Measurements from ENCODE around the gene MED27.

The MED27 gene

DNA sequence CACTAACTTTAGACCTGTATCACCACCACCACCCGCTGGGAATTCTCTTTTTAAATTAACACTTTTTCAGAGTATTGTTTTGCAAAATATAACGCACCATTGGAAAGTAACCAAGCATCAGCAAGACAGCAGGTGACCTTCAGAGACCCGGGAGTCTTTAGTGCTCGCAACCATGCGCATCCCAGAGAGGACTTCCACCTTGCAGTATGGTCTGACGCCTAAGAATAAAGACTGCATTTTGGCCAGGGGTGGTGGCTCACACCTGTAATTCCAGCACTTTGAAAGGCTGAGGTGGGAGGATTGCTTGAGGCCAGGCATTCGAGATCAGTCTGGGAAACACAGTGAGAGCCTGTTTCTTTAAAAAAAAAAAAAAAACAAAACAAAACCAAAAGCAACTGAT lies 113.8 kb downstream of the MED27 start:
- no peak for DNase-seq (ENCODE audit: low read depth in 2 of 2)

DNA sequence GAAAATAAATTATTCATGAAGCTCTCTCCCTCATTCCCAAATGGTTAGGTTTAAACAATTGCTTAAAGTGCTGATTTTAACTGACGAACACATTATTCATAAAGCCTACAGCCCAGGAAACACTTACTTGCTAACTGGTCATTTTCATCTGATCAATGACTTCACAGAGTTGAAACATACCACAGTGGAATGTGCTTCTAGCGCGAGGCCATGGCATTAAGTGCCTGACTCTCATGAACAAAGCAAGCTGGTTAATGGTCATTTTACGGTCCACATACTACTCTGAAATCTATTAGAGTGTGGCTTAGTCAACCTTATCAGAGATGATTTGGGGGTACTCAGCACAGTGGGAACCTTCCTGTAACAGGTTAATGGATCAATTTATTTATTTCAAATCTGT lies 114.6 kb downstream of the MED27 start:
- DNase-seq (ENCODE audit: low read depth in 2 of 2) = no peak

DNA sequence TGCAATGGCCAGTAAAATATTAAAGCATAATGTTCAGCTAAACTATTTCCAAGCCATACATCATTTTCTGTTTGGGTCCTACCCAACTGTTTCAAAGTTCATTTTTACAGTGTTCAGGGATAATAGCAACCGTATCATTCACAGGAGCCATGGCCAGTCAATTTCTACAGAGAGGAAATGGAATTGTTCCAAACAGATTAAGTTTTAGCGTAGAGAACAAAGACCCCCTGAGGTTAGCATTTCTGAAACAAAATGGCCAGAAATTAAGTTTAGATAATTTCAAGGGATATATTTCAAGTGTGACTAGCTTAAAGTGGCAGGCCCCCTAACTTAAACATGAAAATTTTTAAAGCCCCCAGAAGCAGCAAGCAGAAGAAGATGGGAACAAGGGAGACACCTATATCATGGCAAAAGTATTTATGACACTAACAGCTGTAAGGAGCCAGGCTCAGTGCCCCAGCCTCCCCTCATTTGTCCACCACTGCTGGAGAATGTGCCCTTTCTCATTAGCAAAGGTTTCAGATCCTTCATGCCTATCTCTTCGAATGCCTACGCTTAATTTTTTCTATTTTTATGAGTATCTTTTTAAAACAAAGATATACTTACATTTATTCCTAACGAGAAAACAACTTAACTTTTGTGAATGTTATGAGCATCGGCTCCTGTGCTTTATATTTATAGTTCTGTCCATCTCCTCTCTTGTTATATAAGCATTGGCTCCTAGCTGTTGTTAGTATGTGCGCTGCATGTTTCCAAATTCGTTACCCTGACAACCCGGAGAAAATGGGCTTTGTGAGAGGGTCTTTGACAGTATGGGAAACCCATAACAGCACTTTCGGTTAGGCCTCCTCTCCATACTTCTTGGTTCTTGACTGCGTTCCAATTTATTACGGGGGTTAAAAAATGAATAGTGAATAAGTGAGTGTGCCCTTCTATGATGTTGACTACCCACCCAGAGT lies 116.3 kb downstream of the MED27 start:
- DNase-seq (ENCODE audit: low read depth in 2 of 2) = no peak

DNA sequence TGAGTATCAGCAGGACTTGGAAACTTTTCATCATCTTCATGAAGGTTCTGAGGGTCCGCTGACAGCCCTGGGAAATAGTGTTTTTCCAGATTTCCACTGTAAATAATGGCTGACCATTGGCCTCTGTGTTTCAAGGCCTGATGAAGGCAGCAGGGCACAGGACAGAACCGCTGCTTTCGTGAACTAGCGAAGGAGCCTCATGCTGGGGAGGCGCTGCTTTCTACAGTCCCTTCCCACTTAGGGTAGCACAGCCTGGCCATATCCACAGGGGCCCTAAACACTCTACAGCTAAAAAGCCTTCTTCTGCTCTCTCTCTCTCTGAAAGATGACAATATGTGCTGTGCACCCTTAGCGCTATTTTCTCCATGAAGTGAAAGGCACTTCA lies 118.2 kb downstream of the MED27 start:
- no peak for DNase-seq (ENCODE audit: low read depth in 2 of 2)

DNA sequence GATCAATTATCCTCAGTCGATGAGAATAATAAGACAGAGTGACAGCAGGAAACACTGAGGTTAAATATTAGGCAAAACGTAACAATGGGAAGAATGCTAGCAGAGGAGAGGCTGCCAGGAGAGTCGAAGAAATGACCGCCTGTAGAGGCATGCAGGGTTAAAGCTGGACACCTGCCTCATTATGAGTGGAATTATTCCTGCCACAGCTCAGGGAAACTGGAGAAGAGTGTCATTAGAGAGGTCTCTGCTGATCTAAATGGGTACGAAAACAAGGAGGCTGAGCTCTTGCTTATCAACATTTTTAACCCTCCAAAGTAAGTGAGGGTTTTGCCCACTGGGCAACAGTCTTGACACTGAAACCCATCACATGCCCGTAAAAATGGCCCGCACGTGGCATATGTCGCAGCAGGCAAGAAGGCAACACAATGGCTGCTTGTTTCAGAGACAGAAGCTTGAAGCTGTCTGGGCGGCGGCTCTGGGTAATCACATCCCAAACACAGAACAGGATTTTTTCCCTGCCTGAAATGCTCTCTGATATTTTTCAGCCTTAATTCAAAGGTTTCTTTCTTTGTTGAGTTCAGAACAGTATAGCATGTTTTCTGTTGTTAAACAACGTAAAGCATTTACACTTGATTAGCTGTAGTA lies 118.7 kb downstream of the MED27 start:
- no peak for DNase-seq (ENCODE audit: low read depth in 2 of 2)

DNA sequence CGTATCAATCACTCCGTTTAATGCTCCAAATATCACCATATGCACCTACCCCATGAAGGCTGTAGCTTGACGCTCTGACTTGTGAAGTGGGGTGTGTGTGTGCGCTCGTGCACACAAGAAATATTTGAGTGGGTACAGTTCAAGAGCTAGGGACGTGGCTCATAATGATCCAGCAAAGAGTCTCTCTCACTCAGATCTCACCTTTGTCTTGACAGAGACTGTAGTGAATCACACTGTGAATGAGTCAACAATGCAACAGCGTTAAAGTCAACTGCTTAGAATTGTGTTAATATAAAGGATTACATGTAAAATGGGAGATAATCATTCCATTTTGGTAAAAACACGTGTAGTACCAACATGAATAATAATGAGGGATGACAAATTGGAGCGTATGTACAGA lies 119.4 kb downstream of the MED27 start:
- no peak for DNase-seq (ENCODE audit: low read depth in 2 of 2)

DNA sequence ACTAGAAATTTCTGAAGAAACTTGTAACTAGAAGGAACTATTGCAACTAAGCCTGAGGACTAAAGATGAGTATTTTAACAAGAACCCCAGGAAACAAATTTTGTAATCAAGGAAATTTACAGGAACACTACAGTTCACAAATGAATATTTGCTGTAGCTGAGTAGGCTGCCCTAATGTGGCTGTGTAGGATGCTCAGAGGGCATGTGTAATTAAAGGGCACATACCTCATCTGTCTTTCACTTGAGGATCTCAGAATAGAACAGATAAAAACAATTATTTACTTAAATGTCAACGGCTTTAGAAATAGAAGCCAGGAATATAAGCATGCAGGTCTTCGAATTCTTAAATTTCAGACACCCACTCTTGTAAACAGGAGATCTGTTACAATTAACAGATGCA lies 119.8 kb downstream of the MED27 start:
- no peak for DNase-seq (ENCODE audit: low read depth in 2 of 2)

DNA sequence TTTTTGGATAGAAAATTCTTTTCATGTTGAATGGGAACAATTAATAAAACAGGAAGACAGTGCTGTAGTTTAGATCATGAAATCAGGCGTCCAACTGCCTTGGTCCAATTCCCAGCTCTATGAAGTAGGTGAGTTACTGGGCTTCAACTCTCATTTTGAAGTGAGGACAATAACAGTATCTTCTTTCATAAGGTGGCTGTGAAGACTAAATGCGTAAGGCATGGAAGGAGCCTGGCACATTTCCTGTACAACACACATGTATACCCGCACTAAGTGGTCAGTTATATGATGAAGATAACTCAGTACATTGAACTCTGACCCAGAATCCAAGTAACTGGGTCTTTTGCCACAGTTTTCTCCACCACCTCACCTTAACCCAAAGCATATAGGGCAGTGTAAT lies 120.6 kb downstream of the MED27 start:
- no peak for DNase-seq (ENCODE audit: low read depth in 2 of 2)

DNA sequence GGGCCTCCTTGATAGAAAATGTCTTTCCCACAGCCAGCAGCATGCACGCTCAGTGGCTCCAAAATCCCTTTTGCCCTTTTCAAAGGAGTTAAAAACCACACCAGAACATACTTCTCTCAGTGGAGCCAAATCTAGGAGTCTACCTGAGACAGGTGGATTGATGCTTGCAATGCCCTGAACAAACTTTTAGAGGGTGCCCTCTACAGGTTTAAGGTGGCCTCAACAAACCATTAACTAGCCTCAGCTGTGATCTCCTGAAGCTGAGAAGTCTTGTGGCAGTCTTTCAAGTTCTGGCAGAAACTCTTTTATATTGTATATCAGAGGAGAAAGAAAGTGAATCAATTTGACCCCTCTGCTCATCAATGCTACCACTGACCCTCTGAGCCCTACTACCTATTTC lies 125.4 kb downstream of the MED27 start:
- no peak for DNase-seq (ENCODE audit: low read depth in 2 of 2)

DNA sequence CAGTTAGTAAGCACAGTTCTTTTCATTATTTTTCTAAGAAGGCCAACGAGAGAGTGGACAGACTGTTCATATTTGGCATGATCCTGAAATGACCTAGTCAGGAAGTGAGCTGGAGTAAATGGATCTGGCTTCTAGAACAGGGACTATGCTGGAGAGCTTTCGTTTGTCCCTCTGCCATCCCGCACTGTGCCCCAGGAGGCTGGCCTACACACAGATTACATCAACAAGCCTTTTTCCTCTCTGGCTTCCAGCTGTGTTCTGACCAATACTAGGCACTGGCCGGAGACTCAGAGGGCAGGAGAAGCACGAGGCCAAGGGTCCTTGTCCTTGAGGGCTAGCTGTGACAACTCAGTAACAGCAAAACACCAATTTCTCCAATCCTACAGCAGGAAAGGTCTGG lies 127.8 kb downstream of the MED27 start:
- no peak for DNase-seq (ENCODE audit: low read depth in 2 of 2)

DNA sequence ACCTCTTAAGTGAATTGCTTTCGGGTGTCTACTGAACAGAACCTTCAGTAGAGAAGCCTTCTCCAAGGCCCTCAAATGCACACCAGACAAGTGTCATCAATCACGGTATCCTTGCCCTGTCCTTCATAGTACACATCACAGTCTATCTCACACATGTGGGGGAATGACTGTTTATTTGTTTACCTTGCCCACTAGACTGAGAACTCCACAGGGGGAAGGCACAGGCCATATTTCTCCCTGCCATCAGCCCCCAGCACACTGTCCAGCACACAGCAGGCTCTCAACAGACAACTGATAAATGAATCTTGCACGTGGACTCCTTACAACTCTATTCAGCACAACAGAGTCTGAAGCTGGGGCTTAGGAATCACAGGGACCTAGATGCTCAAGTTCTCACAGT lies 128.5 kb downstream of the MED27 start:
- no peak for DNase-seq (ENCODE audit: low read depth in 2 of 2)

DNA sequence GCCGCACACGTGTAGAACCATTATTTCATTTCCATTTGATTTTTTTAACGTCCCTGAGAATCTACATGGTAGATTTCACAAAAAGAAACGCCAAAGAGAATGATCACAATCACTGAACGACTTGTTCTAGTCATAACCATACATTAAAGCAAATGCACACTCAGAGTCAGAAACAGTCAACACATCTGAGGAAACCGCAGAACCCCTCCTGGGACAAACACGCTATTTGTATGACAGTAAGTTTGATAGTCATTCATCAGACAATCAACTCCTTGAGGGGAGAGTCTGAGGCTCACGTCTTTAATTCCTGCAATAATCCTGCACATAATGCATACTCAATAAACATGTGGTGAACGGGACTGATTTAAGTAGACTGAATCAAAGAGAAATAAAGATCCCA lies 129.2 kb downstream of the MED27 start:
- no peak for DNase-seq (ENCODE audit: low read depth in 2 of 2)

DNA sequence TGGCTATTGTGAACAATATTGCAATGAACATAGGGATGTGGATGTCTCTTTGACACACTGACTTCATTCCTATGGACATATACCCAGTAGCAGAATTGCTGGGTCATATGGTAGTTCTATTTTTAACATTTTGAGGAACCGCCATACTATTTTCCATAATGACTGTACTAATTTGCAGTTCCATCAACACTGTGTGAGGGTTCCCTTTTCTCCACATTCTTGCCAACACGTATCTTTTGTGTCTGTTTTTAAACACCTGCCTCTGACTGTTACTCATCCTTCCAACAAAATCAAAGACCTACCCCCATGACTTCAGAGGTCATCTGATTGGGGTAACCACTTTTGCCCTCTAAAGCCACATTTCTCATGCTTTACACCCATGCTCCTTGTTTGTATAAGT lies 133.5 kb downstream of the MED27 start:
- no peak for DNase-seq (ENCODE audit: low read depth in 2 of 2)

DNA sequence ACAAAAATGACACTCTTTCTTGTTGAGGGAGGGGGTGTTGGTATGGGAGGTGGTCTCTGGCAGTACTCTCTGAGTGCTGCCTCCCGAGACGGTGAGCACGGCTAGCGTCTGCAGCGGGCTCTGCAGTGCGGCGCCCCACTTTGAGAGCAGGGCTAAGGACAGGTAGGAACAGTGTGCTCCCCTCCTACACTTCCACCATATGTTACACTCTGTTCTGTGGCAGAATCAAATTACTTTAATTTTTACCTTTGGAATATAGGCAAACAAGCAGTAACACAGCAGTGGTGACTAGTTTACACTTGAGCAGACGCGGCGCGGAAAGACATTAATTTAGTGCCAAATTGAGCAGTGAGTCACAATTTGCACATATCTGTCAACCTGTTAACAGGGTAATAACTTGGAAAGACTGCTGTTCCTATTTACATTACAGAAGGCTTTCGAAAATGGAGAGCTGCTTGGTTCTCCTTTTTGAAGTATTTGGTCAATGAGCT lies 136.3 kb downstream of the MED27 start:
- DNase-seq (ENCODE audit: low read depth in 2 of 2) = no peak

DNA sequence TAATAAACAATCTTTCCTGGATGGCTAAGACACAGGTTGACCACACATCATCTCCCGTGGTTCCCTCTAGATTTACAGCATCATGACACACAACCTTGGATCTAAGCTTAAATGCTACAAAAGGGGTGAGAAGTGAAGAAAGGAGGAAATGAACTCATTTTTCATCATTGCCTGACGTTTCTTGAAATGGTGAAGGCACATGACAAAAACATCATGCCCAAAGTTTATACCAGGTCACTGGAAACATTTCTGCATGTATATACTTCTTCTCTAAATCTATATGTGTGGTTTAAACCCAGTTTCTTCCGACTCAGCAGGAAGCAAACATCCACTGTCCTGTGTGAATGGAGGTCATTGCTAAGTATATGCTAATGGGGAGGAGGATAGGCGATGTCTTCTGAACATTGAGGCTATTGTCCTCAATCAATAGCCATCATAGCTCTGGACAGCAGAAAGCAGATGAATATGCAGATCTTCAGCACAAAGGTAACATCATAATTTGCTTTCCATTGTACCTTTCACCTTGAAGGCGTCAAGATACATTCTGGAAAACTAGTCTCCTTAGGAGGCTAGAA lies 137.4 kb downstream of the MED27 start:
- no peak for DNase-seq (ENCODE audit: low read depth in 2 of 2)

DNA sequence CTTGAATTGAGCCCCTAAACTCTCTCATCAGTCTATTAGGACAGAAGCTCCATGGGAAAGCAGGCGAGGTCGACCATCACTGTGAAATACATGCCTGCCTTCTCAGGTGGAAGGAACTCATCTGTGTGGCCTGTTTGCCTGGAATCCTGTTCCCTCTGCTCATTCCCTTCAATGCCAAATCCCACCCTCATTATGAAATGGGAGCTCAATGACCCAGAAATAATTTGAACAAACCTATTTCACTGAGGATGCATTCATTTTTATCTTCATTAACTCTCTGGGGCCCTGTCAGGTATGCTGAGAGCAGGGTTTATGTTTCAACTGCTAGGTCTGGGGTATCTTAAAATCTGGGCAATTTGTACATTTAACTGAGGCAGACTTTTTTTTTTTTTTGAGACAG lies 142.2 kb downstream of the MED27 start:
- DNase-seq (ENCODE audit: low read depth in 2 of 2) = no peak

DNA sequence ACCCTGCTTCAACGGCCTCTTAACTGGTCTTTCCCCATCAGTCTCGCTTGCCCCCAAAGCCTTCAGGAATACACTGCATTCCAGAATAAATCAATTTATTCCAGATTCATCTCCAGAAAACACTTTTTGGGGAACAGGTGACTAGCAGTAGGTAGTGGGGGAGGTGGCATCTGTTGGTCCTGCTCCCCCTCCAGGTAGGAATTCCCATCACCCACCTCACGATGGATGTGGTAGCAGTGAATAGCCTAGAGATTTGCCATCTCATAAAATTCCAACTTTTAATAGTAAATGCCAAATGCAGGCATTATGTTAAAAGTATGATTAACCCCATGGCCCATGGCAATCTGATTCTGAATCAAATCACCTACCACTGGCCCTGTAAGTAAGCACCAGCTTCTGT lies 142.7 kb downstream of the MED27 start:
- DNase-seq (ENCODE audit: low read depth in 2 of 2) = no peak

DNA sequence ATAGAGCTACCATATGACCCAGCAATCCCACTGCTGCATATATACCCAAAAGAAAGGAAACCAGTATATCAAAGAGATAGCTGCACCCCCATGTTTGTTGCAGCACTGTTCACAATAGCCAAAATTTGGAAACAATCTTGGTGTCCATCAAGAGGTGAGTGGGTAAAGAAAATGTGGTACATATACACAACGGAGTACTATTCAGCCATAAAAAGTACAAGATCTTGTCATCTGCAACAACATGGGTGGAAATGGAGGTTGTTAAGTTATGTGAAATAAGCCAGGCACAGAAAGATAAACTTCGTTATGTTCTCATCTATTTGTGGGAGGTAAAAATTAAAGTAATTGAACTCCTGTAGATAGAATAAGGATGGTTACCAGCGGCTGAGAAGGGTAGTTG lies 145.0 kb downstream of the MED27 start:
- DNase-seq (ENCODE audit: low read depth in 2 of 2) = no peak

DNA sequence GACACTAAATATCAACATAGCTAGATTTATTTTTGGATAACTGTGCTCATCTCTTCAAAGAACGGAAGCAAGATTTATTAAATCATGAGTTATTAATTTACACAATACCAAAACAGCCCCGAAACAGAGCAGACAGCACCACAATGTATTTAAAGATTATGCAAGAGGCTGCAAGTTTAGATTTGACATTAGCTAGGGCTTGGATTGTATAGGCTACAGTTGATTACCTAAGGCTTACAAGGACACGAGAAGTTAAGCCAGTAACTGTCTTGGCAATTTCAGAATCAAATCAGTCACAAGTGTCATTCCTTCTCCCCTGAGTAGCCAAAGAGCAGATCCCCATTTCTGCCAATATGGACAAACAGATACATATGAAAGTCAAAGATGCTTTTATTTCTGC lies 152.6 kb downstream of the MED27 start:
- DNase-seq (ENCODE audit: low read depth in 2 of 2) = no peak

DNA sequence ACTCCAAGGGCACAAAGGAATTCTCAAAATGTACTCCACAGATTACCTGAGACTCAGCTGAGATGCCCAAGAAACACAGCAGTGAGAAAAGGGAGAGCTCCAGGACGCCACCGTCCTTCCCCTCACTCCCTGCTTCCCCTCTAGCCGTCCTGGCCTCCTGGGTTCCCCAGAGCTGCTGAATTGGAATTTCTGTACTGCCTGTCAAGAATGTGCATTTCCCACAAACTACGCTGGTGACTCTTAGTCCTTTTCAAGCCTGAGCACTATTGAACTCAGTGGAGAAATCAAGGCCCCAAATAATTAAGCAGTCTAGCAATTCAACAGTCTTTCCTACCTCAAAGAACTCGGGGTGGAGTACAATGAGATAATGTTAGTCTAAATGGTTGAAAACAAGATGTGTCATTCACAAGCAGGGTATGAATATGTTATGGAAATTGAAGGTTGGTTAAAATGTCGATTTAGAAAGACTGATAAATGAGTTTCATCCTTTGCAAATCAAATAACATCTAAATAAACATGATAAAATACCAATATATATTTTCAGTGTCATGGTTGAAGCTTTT lies 153.2 kb downstream of the MED27 start:
- no peak for DNase-seq (ENCODE audit: low read depth in 2 of 2)

DNA sequence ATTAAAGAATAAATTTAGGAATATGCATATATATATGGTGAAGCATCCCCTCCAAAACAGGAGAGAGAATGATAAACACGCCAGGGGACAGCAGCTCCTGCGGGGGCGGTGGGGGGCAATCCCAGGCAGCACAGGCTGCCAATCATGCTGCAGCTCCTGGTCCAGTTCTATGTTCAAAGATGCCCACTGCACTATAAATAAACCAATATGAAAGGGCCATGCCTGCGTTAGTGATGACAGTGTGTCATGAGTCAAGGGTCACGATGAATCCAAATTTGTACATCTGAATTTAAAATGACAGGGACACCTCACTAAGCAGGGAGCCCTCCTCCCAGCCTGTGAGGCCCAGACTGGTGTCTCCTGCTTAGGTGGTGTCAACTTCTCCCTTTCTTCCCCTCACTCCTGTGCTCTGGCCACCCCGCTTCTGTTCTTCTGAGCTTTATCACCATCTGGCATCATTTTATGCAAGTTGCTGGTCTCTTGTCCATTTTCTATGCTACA lies 153.9 kb downstream of the MED27 start:
- no peak for DNase-seq (ENCODE audit: low read depth in 2 of 2)

DNA sequence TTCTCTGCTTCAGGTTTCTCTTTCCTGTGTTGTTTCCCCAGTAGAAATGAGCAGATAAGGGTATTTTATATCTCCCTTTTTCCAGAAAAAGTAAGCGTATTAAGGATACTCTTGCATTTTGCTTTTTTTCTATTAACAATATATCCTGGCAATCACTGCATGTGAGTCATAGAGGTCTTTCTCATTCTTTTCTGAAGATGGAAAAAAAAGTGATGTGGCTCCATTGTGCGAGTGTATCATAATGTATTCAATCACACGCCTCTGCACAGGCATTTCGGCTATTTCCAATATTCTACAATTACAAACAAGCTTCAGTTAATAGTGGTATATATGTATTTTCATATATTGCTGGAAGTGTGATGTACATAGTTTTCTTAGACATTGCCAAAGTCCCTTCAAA lies 155.9 kb downstream of the MED27 start:
- DNase-seq (ENCODE audit: low read depth in 2 of 2) = no peak
